ENCODE measurements around the gene RNF115. TPM values are rescaled to one million over a fixed set of nuclear protein-coding genes. Genes with fewer than 3 reads are reported as not detected.

The RNF115 gene
- total RNA-seq (2022; extraction: Qiagen RNA extraction; ENCODE audit: low read depth), result 9.3 to 11.1 TPM (median 10.9 TPM) in 5 replicates

DNA sequence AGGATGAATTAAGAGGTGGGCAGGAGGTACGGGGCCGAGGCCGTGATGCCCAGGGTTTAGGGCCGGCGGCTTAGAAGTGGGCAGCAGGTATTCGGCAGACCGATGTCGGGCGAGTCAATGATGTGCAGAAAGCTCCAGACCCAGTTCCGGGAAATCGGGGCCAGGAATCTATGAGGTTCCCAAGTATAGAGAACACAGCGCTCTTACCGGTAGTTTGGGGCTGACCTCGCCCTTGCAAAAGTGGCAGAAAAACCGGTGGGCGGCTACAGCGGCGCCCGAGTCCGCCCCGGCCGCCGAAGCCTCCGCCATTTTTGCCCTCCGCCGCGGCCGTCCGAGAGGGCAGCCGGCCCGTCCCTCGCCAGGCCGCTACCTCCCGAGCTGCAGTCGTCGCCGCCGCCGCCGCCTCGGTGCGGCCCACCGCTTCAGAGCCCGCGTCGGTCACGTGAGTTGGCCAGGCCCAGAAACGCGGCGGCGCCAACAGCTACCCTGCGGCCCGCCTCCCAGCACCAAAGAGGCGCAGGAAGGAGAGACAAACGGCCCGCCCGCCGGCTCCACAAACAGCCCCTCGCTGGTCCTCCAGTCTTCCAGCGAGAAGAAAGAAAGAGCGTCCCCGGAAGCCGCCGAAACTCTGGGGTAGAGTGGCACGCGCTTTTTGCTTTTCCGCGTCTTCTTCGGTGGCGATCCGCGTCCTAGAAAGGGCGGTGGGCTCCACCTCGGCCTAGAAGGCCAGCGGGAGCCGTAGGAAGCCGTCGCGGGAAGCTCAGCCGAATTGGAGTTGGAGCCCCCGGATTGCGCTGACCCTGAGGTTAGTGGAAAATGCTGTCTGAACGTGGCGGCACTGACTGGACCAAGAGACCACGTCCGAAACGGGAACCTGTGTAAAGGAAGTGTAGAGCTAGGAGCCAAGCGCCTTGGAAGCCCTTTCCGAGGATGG lies at the start of gene RNF115, which contains the start of gene POLR3C:
Gene RNF115, minus strand, starts transcription at position 531 of the 934 bp plus-strand sequence. Its CDS starts 222 bp downstream, at position 309.
Gene POLR3C, plus strand, starts transcription at position 636 of the 934 bp plus-strand sequence. CDS start 1,577 bp downstream, outside the sequence.

DNA sequence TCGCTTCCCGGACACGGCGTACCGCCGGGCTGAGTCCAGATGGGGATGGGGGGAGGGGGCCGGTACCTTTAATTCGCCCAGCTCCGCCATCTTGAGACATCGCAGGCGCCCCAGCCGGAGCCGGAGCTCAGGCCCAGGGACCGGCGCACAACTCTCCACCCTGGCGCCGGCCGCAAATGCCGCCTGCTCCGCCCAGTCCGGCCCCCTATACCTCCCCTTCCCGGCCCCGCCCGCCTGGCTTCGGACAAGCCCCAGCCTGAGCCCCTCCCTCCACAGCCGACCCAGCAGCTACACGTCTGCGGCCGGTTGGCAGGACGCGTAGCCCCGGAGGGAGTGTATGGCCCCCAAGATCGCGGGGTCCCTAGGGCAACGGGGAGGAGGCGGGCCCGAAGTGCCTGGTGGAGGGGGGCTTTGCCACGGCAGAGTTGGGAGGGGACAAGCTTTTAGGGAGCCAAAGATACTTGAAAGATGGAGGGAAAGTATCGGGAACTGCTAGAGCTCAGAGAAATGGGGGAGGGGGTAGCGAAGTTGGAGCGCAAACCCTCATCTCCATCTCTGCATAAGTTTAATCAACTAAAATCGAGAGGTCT lies 35.1 kb upstream of the RNF115 start, which contains the start of gene PIAS3:
Gene PIAS3, minus strand, starts transcription at position 181 of the 590 bp plus-strand sequence. Its CDS starts 91 bp downstream, at position 90.

DNA sequence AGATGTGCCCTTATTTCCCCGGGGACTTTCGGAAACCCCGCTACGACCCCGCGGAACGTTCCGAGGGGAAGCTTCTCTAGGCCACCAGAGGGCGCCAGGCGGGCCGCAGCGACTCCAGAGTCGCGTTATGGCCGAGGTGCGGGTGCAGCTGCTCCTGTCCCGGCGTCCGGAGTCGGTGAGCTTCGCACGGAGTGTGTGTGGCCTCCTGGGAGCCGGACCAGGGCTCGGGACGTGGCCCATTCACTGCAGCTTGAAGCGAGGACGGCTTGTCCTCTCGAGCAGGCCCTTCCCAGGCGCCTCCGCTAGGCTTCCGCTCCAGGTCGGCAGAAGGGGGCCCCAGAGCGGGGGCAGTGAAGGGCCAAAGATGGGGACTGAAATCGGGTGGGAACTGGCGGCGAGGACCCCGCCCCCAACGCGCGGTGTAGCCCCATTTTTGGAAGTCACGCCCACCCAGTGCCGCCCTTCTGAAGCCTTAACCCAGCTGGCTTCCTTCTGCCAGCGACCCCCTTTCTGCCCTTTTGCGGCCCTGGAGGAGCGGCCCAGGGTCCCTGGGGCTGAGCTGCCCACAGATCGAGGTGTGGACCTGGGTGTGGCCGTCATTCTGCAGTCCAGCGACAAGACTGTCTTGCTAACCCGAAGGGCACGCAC lies 21.7 kb upstream of the RNF115 start, which contains the start of gene NUDT17:
Gene NUDT17, plus strand, starts transcription at position 117 of the 648 bp plus-strand sequence. Its CDS starts 11 bp downstream, at position 128.

DNA sequence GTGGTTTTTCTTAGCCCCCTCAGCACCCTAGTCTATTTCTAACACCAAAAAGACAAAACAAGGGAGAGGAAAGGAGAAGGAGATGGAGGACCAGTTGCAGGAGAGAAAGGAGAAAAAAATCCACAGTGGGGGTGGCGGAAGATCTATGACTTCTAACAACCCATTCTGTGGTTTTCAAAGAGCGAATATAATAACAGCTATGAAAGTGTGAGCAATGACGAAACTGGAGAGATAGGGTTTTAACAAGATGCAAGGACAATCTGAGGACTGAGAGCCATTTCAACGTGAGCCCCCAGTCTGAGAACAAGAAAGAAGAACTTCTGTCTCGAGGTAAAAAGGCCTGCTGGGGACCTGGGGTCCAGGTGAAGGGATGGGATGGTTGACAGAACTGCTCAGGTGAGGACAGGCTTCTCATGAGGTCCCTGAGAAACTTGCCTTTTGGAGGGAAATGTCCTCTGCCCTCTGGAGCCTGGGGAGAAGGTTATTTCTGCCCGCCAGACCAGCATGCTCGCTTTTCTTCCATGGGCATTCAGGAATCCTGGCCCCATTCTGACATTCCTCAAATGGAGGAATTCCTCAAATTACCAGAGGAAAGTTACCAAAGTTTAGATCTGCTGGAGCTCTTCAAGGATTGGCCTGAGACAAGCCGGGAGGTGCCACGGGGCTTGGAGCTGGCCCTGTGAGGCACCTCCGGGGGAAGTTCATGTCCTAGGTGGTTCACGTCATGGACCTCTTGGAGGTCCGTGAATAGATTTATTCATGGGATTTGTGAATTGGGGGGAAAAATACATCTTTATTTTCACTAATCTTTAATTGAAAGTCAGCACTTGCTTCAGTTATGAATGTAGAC lies 104.4 kb downstream of the RNF115 start, which contains the start of gene CD160:
Gene CD160, plus strand, starts transcription at position 270 of the 850 bp plus-strand sequence. CDS start 8,829 bp downstream, outside the sequence.

DNA sequence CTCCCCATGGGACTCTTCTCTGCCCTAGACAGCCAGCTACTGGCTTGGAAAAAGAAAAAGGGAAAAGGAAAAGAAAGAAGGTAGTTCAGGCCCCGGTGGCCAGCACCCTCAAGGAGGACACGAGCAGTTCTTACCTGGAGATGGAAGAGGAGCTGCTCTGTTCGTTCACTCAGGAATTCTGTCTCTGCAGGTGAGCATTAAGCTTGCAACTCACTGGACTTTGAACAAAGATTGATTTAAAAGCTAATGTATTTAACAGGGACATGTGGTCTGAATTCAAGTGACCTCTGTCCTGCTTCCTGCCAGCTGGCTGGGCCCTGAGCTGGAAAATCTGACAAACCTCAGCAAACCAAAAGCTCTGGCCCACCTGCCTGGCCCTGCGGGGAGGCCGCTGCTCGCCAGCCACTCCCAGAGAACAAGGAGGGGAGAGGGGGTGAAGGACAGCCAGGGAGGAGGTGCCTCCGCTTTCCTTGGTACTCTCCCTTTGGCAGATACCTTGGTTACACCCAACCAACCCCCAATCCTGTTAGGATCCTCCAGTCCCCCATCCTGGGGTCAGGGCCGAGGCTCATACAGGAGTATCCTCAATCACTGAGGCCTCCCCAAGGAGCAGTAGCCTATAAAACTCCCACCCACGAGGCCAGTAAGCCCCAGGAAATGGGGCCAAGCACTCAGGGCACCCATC lies 116.6 kb downstream of the RNF115 start, which contains the start of gene PDZK1:
Gene PDZK1, minus strand, starts transcription at position 186 of the 685 bp plus-strand sequence. CDS start 19,347 bp downstream, outside the sequence.

Other genes starting within 250 kb of the RNF115 start
- 11.7 to 17.5 TPM (median 15.4 TPM) in 5 replicates for gene GPR89A, start 216.1 kb downstream of the RNF115 start, total RNA-seq (2022; extraction: Qiagen RNA extraction; ENCODE audit: low read depth)
- 0.62 to 1.2 TPM (median 0.95 TPM) in 5 replicates for gene PDZK1, start 116.7 kb downstream of the RNF115 start, total RNA-seq (2022; extraction: Qiagen RNA extraction; ENCODE audit: low read depth)
- gene CD160, start 104.6 kb downstream of the RNF115 start, total RNA-seq (2022; extraction: Qiagen RNA extraction; ENCODE audit: low read depth), result 0.52 TPM in 1 of 5 replicates, not detected in the others
- gene POLR3C, start 105 bp upstream of the RNF115 start, total RNA-seq (2022; extraction: Qiagen RNA extraction; ENCODE audit: low read depth), result 34.2 to 40.4 TPM (median 36.4 TPM) in 5 replicates
- 5.1 to 6.3 TPM (median 6.1 TPM) in 5 replicates for gene NUDT17, start 21.5 kb upstream of the RNF115 start, total RNA-seq (2022; extraction: Qiagen RNA extraction; ENCODE audit: low read depth)
- gene PIAS3, start 35.0 kb upstream of the RNF115 start, total RNA-seq (2022; extraction: Qiagen RNA extraction; ENCODE audit: low read depth), result 20.2 to 26.3 TPM (median 23.6 TPM) in 5 replicates
- gene ANKRD35, start 61.8 kb upstream of the RNF115 start, total RNA-seq (2022; extraction: Qiagen RNA extraction; ENCODE audit: low read depth), result not detected in 5 replicates
- gene ITGA10, start 86.0 kb upstream of the RNF115 start, total RNA-seq (2022; extraction: Qiagen RNA extraction; ENCODE audit: low read depth), result 0.08 to 0.38 TPM (median 0.21 TPM) in 5 replicates
- gene PEX11B, start 94.6 kb upstream of the RNF115 start, total RNA-seq (2022; extraction: Qiagen RNA extraction; ENCODE audit: low read depth), result 16.5 to 26.1 TPM (median 24.3 TPM) in 5 replicates
- gene RBM8A, start 103.4 kb upstream of the RNF115 start, total RNA-seq (2022; extraction: Qiagen RNA extraction; ENCODE audit: low read depth), result 195 to 245 TPM (median 215 TPM) in 5 replicates
- 6.4 to 10.2 TPM (median 8.5 TPM) in 5 replicates for gene LIX1L, start 133.9 kb upstream of the RNF115 start, total RNA-seq (2022; extraction: Qiagen RNA extraction; ENCODE audit: low read depth)
- 0.07 to 0.28 TPM (median 0.23 TPM) in 5 replicates for gene ANKRD34A, start 140.5 kb upstream of the RNF115 start, total RNA-seq (2022; extraction: Qiagen RNA extraction; ENCODE audit: low read depth)
- gene POLR3GL, start 140.6 kb upstream of the RNF115 start, total RNA-seq (2022; extraction: Qiagen RNA extraction; ENCODE audit: low read depth), result 9.5 to 10.9 TPM (median 10.3 TPM) in 5 replicates
- 0.07 to 0.24 TPM (median 0.16 TPM) in 4 of 5 replicates, not detected in the other for gene TXNIP, start 172.5 kb upstream of the RNF115 start, total RNA-seq (2022; extraction: Qiagen RNA extraction; ENCODE audit: low read depth)
- gene HJV, start 197.6 kb upstream of the RNF115 start, total RNA-seq (2022; extraction: Qiagen RNA extraction; ENCODE audit: low read depth), result not detected in 5 replicates

All from A549 treated with RU486 at 1 μM for 4 hours (cell line).